Natural killer cell (primary cell): ENCODE measurements around the gene WASF2. TPM values are rescaled to one million over a fixed set of nuclear protein-coding genes. Genes with fewer than 3 reads are reported as not detected.
"Not testable (repeated sequence)": the region's sequence is repeated elsewhere in the genome, so short reads cannot be mapped to it uniquely, and the experiment has no call there.

ENCODE experiments used
- ATAC-seq, 3 donors: fragments of 150-1000 bp in 2 of 3; fragments of 200-7000 bp in 1 of 3; cut with Tn5 transposase; 1 replicate in 1 of 3; 2 replicates in 2 of 3; pipeline ENCODE4 v1.10.0; 2021; ENCODE audit warnings: mild to moderate bottlenecking in 2 of 3, moderate library complexity in 2 of 3
- DNase-seq, 2 donors: peaks; one replicate each; pipeline versions ENCODE4 v3.0.0 to v3.0.0-alpha.2; 2013 to 2021; ENCODE audit warnings: mixed read lengths in 1 of 2
- H3K27ac ChIP-seq: one replicate; pipeline ENCODE4 v1.5.1; 2013; ENCODE audit warnings: mild to moderate bottlenecking, low read length
- H3K27me3 ChIP-seq: one replicate; pipeline ENCODE4 v1.6.1; 2013; ENCODE audit warnings: low read length; ENCODE audit not compliant: control insufficient read depth, insufficient read depth
- H3K36me3 ChIP-seq: one replicate; pipeline ENCODE4 v1.6.1; 2013; ENCODE audit warnings: low read length; ENCODE audit not compliant: control insufficient read depth, insufficient read depth
- H3K4me1 ChIP-seq: one replicate; pipeline ENCODE4 v1.6.1; 2013; ENCODE audit warnings: low read length; ENCODE audit not compliant: control insufficient read depth, insufficient read depth
- H3K4me3 ChIP-seq: one replicate; pipeline ENCODE4 v1.5.1; 2013; ENCODE audit warnings: low read length
- H3K9me3 ChIP-seq: one replicate; pipeline ENCODE4 v1.6.1; 2013; ENCODE audit warnings: low read length; ENCODE audit not compliant: control insufficient read depth, insufficient read depth
- H3K27ac Mint-ChIP-seq, 2 donors: one replicate each; pipeline ENCODE4 v1.8.0; 2022; ENCODE audit warnings: mild to moderate bottlenecking in 2 of 2, mixed read lengths in 2 of 2, moderate library complexity in 1 of 2
- H3K27me3 Mint-ChIP-seq, 2 donors: one replicate each; pipeline ENCODE4 v1.8.0; 2022; ENCODE audit warnings: low read depth in 2 of 2, mixed read lengths in 2 of 2
- H3K36me3 Mint-ChIP-seq: one replicate; pipeline ENCODE4 v1.8.0; 2022; ENCODE audit warnings: mixed read lengths
- H3K4me1 Mint-ChIP-seq, 2 donors: one replicate each; pipeline ENCODE4 v1.8.0; 2022; ENCODE audit warnings: mixed read lengths in 2 of 2
- H3K4me3 Mint-ChIP-seq: one replicate; pipeline ENCODE4 v1.8.0; 2022; ENCODE audit warnings: mild to moderate bottlenecking, moderate library complexity, mixed read lengths
- H3K9me3 Mint-ChIP-seq, 2 donors: one replicate each; pipeline ENCODE4 v1.8.0; 2022; ENCODE audit warnings: mixed read lengths in 2 of 2
- CTCF ChIP-seq: fragments of 200-600 bp; IDR thresholded peaks from one replicate; pipeline ENCODE4 v1.8.0; 2022; ENCODE audit warnings: antibody characterized with exemption
- WGBS: methylation state at CpG from one replicate; pipeline ENCODE4 v1.1.7; 2013; ENCODE audit warnings: missing lambda C conversion rate; ENCODE audit not compliant: insufficient coverage; 5-methylcytosine and 5-hydroxymethylcytosine counted together
- intact Hi-C: fragments of 100-400 bp; cut with micrococcal nuclease; formaldehyde crosslinking; loops from one replicate; pipeline ENCODE4 v1.14.2; 2022
- total RNA-seq, 4 donors: library from RNA; stranded (reverse); fragments of 120-200 nt in 1 of 4; gene quantifications; one replicate each; pipeline versions ENCODE4 v1.2.3 to v1.2.4, GENCODE V29; 2013 to 2022

WASF2 gene
- total RNA-seq, 3 donors from 2014 or later (not counting 1 experiment from before 2014, with no cell fraction given) = 137 to 153 (median 143) TPM

DNA sequence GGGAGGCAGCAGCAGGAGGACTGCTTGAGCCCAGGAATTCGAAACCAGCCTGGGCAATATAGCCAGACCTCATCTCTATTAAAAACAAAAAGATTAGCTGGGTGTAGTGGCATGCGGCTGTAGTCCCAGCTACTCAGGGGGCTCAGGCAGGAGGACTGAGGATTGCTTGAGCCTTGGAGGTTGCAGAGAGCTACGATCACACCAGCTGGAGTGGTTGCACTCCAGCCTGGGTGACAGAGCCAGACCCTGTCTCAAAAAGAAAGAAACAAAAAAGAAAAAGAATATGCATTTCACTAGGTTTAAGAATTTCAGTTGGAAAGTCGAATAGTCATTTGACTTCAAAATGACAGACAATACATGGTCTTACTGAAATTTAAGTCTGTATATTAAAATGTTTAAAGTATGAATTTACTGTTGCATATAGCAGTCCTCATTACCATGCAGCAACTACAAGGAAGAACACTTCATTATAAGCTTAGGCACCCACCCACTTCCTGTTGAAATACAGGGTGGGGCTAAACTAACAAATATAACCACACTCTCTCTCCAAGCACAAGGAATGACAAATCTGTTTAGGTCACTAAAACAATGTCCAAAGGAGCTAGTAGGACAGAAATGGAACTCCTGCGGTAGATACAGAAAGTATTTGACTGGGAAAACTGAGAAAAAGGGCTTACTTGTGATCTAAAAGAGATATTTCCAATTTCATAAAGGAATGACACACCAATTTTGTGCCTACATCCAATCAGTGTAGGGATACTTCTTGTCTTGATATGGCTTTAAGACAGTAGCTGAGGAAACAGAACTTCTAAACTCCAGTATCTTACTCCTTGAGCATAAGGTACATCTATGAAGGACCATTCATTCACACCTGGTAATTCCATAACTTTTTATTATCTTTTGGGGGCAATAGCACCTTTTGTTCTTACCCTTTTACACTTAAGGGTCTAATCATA, 53.5 kb downstream of the WASF2 start:
- Mint-ChIP-seq H3K4me1 (peaks cover 69 to 70% of the 10 kb centered on the region in 2 donors), H3K27me3 (no peaks in the 10 kb centered on the region), H3K27ac (peak overlapping the region; percentile 88 to 91), H3K4me3 (peak overlapping the region; percentile 87), H3K9me3 (no peaks in the 10 kb centered on the region), H3K36me3 (no peaks in the 10 kb centered on the region)
- intact Hi-C loops = loop anchor here (2.0 kb wide), 1 partner anchor 20 kb away; no protein-coding TSS in a partner anchor
- WGBS = 49% methylated on average over 4 of the region's 5 CpGs
- Histone ChIP-seq H3K27me3 (no peaks in the 10 kb centered on the region), H3K4me3 (peak overlapping the region; percentile 4), H3K4me1 (peaks cover 37% of the 10 kb centered on the region), H3K27ac (peak overlapping the region; percentile 68), H3K36me3 (no peaks in the 10 kb centered on the region), H3K9me3 (no peaks in the 10 kb centered on the region)
- no peak for TF ChIP-seq CTCF
- ATAC-seq (peak; percentile 89 to 91 (median 89)), DNase-seq (peak in 1 of 2 donors; percentile 67)

DNA sequence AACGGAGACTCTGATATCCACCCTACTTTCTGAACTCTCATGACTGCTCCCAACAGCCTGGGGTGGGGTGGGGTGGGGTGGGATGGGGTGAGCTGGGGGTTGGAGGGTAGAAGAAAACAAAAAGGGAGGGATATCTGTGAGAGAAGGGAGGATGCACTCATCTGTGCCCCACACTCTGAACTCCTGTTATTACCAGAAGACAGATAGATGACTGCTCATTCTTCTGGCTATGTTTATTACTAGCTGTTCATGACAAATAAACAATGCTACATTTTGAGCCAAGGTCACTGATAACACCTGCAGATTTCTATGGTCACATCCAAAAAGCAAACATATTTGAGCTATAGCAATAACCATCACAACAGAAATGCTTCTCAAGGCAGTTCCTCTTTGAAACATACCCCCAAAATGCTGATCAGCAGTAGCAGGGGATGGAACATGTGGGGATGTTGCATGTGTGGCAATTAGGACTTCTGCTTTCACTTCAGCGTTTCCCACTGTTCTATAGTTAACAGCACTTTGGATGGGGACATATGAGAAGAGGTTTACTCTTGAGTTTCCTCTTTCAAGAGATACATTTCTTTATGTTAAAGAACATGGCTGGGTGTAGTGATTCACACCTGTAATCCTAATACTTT, 54.3 kb downstream of the WASF2 start:
- H3K27ac ChIP-seq = peak overlapping the region; percentile 68
- no peak for TF ChIP-seq CTCF
- H3K36me3 Mint-ChIP-seq = no peaks in the 10 kb centered on the region

DNA sequence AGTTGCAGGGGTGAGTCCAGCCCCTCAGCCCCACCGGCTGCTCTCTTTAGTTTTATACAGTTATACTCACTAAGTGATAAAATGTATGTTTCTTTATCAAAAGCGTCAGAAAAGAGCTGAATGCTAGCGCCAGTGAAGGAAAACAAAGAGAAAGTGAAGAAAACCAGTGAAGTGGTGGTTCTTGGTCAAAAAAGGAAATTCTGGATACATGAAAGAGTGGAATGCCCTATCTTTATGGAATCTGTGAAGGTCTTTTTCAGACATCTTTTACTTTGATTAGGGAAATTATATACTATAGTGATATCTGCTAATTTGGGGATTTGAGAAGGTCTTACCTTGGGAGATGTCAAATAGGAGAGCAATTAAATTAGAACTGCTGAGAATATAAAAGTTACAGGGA, 56.3 kb downstream of the WASF2 start:
- 84% methylated on average over 2 of the region's 3 CpGs for WGBS
- peak overlapping the region; percentile 17 for H3K4me3 Mint-ChIP-seq

More for the DNA sequence above, 54.3 kb downstream of the WASF2 start:
- Histone ChIP-seq H3K4me1 (peaks cover 40% of the 10 kb centered on the region), H3K9me3 (no peaks in the 10 kb centered on the region), H3K36me3 (no peaks in the 10 kb centered on the region), H3K4me3 (no peak overlapping the region), H3K27me3 (no peaks in the 10 kb centered on the region)
- no peaks in the 10 kb centered on the region for H3K27me3 Mint-ChIP-seq
- H3K9me3 Mint-ChIP-seq = no peaks in the 10 kb centered on the region
- peak overlapping the region; percentile 88 to 91 for H3K27ac Mint-ChIP-seq
- peaks cover 77 to 78% of the 10 kb centered on the region in 2 donors for H3K4me1 Mint-ChIP-seq
- intact Hi-C loops = loop anchor here (2.0 kb wide), 1 partner anchor 19 kb away; no protein-coding TSS in a partner anchor
- DNase-seq = peak in 1 of 2 donors; percentile 35
- peak overlapping the region; percentile 87 for H3K4me3 Mint-ChIP-seq
- 0% methylated on average over 1 of the region's 2 CpGs for WGBS
- peak; percentile 29 to 69 (median 41) for ATAC-seq

GRCh38 chr1:27432725-27433124, 57.2 kb downstream of the WASF2 start:
- peaks cover 62% of the 10 kb centered on the region for H3K4me1 ChIP-seq
- ATAC-seq, H3K4me3 Mint-ChIP-seq, H3K27ac ChIP-seq, DNase-seq, H3K4me3 ChIP-seq, H3K27me3 ChIP-seq, intact Hi-C loops, H3K9me3 Mint-ChIP-seq, H3K27me3 Mint-ChIP-seq, H3K36me3 Mint-ChIP-seq, H3K9me3 ChIP-seq, H3K36me3 ChIP-seq: not testable (repeated sequence)
- Mint-ChIP-seq H3K4me1 (peaks cover 72 to 78% of the 10 kb centered on the region in 2 donors), H3K27ac (peak overlapping the region; percentile 88 to 91)
- WGBS = no CpG with 5 or more reads among the region's 1 CpG

More for the DNA sequence above, 56.3 kb downstream of the WASF2 start:
- Mint-ChIP-seq H3K9me3 (no peaks in the 10 kb centered on the region), H3K27me3 (no peaks in the 10 kb centered on the region), H3K27ac (peak overlapping the region; percentile 88 to 91), H3K4me1 (peaks cover 72 to 78% of the 10 kb centered on the region in 2 donors), H3K36me3 (no peaks in the 10 kb centered on the region)
- H3K4me1 ChIP-seq = peaks cover 56% of the 10 kb centered on the region
- DNase-seq (no peak), ATAC-seq (no peak)
- peak overlapping the region; percentile 11 for H3K27ac ChIP-seq
- H3K4me3 ChIP-seq = no peak overlapping the region
- H3K36me3 ChIP-seq = no peaks in the 10 kb centered on the region
- H3K27me3 ChIP-seq = no peaks in the 10 kb centered on the region
- no peak for TF ChIP-seq CTCF
- no peaks in the 10 kb centered on the region for H3K9me3 ChIP-seq
- intact Hi-C loops = no loop called here
